ENCODE results near the gene ITGB5. TPM values are rescaled to one million over a fixed set of nuclear protein-coding genes. Genes with fewer than 3 reads are reported as not detected.
A peak's percentile ranks its signal among the peaks of the same experiment; 100 is the strongest.

The ITGB5 gene
- total and polyA plus RNA-seq, 2 donors (not counting 3 experiments of a cell fraction or from before 2014, with no cell fraction given) = 144 to 170 TPM

GRCh38 chr3:124837065-124837464 lies 50.1 kb downstream of the ITGB5 start:
- peak overlapping the region; percentile 84 for H3K27ac ChIP-seq (ENCODE audit: insufficient read depth, low read depth, low read length)
- H3K27me3 ChIP-seq (ENCODE audit: control insufficient read depth in 2 of 2, insufficient read depth in 2 of 2, low read length in 2 of 2) = no peaks in the 10 kb centered on the region
- POLR2A ChIA-PET = interaction anchor here (0.6 kb wide), 1 partner anchor 39 kb away, joined by 3 read pairs; no protein-coding TSS in a partner anchor
- TF ChIP-seq CTCF (IDR thresholded peaks at IDR 0.05; ENCODE audit: extremely low read depth in 1 of 2, insufficient read depth in 1 of 2, low read depth in 1 of 2, low read length in 2 of 2) (no peak), POLR2A (IDR thresholded peaks at IDR 0.05; ENCODE audit: low read depth, low read length) (peak; percentile 9)
- intact Hi-C loops (cut with micrococcal nuclease) (loop anchor here (1.0 to 5.0 kb wide), 3 partner anchors 23 to 50 kb away; no protein-coding TSS in a partner anchor), dilution Hi-C loops (cut with MboI; ENCODE audit: extremely low pct_ligation_motif_present, low sequenced_read_pairs) (no loop called here)
- no TSS peak for BruUV-seq (replicated peaks)
- H4K20me1 ChIP-seq (replicated peaks; ENCODE audit: control insufficient read depth, extremely low read depth, insufficient read depth, low read length) = no peaks in the 10 kb centered on the region
- DNase-seq (ENCODE audit: low read depth, low spot score) (peak; percentile 63), FAIRE-seq (peak; percentile 63)
- peaks cover 44% of the 10 kb centered on the region for H3K4me1 ChIP-seq (ENCODE audit: control insufficient read depth, extremely low read depth, insufficient read depth, low read length)
- H3K4me2 ChIP-seq (ENCODE audit: insufficient read depth, low read length) = peak overlapping the region; percentile 37
- no peaks in the 10 kb centered on the region for H3K9me3 ChIP-seq (replicated peaks; ENCODE audit: control insufficient read depth, insufficient read depth, low read length)
- peak overlapping the region; percentile 40 for H2AFZ ChIP-seq (ENCODE audit: low read depth, low read length)
- CTCF ChIA-PET = interaction anchor here (0.7 to 3.3 kb wide), 5 partner anchors 9 to 64 kb away, joined by 3 to 28 read pairs (median 4); no protein-coding TSS in a partner anchor
- H3K36me3 ChIP-seq (ENCODE audit: control insufficient read depth in 2 of 2, extremely low read depth in 1 of 2, insufficient read depth in 2 of 2, low read length in 2 of 2) = peaks cover 0 to 6% of the 10 kb centered on the region in 2 experiments
- H3K4me3 ChIP-seq (replicated peaks in 1 of 3; ENCODE audit: insufficient read depth in 1 of 3, low read depth in 1 of 3, low read length in 3 of 3) = no peak overlapping the region
- H3K9me1 ChIP-seq (replicated peaks; ENCODE audit: control insufficient read depth, extremely low read depth, insufficient read depth, low read length) = no peaks in the 10 kb centered on the region
- peak overlapping the region; percentile 5 for H3K9ac ChIP-seq (replicated peaks; ENCODE audit: extremely low read depth, insufficient read depth, low read length)
- H3K79me2 ChIP-seq (ENCODE audit: control insufficient read depth, insufficient read depth, low read length) = no peaks in the 10 kb centered on the region

DNA sequence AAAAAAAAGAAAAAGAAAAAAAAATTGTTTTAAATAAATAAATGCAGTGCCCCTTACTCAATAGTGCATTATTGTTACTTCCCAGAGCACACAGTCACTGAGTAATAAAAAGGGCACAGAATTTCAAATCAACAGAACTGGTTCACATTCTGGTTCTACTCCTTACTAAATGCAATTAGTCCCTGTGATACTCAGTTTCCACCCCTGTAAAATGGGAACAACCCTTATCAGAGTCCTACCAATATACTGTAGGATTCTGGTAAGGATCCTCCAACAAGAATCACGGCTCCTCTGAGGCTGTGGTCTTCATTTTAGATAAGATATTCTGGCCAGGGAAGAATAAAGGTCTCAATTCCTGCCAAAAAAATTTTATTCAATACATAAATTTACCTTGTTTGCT lies 50.7 kb downstream of the ITGB5 start:
- TF ChIP-seq EZH2 (IDR thresholded peaks at IDR 0.05; ENCODE audit: borderline replicate concordance, low read depth, low read length, severe bottlenecking) = no peak
- no peak for TF ChIP-seq MYC (IDR thresholded peaks at IDR 0.05; ENCODE audit: low read depth, low read length)
- no peak for TF ChIP-seq JUN (IDR thresholded peaks at IDR 0.05; ENCODE audit: borderline replicate concordance, insufficient read depth, insufficient read length, low read depth)
- TF ChIP-seq MAX (IDR thresholded peaks at IDR 0.05; ENCODE audit: insufficient read depth, insufficient read length) = no peak
- TF ChIP-seq CTCF (IDR thresholded peaks at IDR 0.05; ENCODE audit: extremely low read depth in 1 of 2, insufficient read depth in 1 of 2, low read depth in 1 of 2, low read length in 2 of 2) = no peak
- TF ChIP-seq FOS (IDR thresholded peaks at IDR 0.05; ENCODE audit: borderline replicate concordance, insufficient read depth, low read length) = no peak
- no peak for TF ChIP-seq GATA2 (IDR thresholded peaks at IDR 0.05; ENCODE audit: insufficient read depth, insufficient read length, low read depth, low read length)
- no peak for TF ChIP-seq POLR2A (IDR thresholded peaks at IDR 0.05; ENCODE audit: low read depth, low read length)
- no peak for TF ChIP-seq POLR2AphosphoS5 (IDR thresholded peaks at IDR 0.05; ENCODE audit: insufficient read depth, low read depth, low read length)
- ChIA-PET POLR2A (no interaction called here), CTCF (interaction anchor here (1.5 to 3.3 kb wide), 5 partner anchors 9 to 65 kb away, joined by 4 to 28 read pairs (median 6); no protein-coding TSS in a partner anchor)
- Histone ChIP-seq H3K9me1 (replicated peaks; ENCODE audit: control insufficient read depth, extremely low read depth, insufficient read depth, low read length) (no peaks in the 10 kb centered on the region), H3K79me2 (ENCODE audit: control insufficient read depth, insufficient read depth, low read length) (no peaks in the 10 kb centered on the region), H3K27me3 (ENCODE audit: control insufficient read depth in 2 of 2, insufficient read depth in 2 of 2, low read length in 2 of 2) (no peaks in the 10 kb centered on the region), H4K20me1 (replicated peaks; ENCODE audit: control insufficient read depth, extremely low read depth, insufficient read depth, low read length) (no peaks in the 10 kb centered on the region), H2AFZ (ENCODE audit: low read depth, low read length) (no peak overlapping the region), H3K36me3 (ENCODE audit: control insufficient read depth in 2 of 2, extremely low read depth in 1 of 2, insufficient read depth in 2 of 2, low read length in 2 of 2) (peaks cover 0 to 4% of the 10 kb centered on the region in 2 experiments), H3K4me2 (ENCODE audit: insufficient read depth, low read length) (no peak overlapping the region), H3K4me3 (replicated peaks in 1 of 3; ENCODE audit: insufficient read depth in 1 of 3, low read depth in 1 of 3, low read length in 3 of 3) (no peak overlapping the region), H3K9ac (replicated peaks; ENCODE audit: extremely low read depth, insufficient read depth, low read length) (peak overlapping the region; percentile 5), H3K27ac (ENCODE audit: insufficient read depth, low read depth, low read length) (peak overlapping the region; percentile 84), H3K9me3 (replicated peaks; ENCODE audit: control insufficient read depth, insufficient read depth, low read length) (no peaks in the 10 kb centered on the region), H3K4me1 (ENCODE audit: control insufficient read depth, extremely low read depth, insufficient read depth, low read length) (peaks cover 44% of the 10 kb centered on the region)
- intact Hi-C loops (cut with micrococcal nuclease) (loop anchor here (5.0 kb wide), 1 partner anchor 49 kb away; no protein-coding TSS in a partner anchor), dilution Hi-C loops (cut with MboI; ENCODE audit: extremely low pct_ligation_motif_present, low sequenced_read_pairs) (no loop called here)
- no peak for DNase-seq (ENCODE audit: low read depth, low spot score)
- no TSS peak for BruUV-seq (replicated peaks)
- no peak for FAIRE-seq

All from endothelial cell of umbilical vein (primary cell).